HUES48 (cell line): ENCODE results near the gene ARFRP1.

Experiments
- H3K27ac ChIP-seq: one replicate; pipeline ENCODE4 v1.7.0; 2013; ENCODE audit warnings: low read depth, low read length, inconsistent platforms
- H3K27me3 ChIP-seq: 2 replicates; pipeline ENCODE4 v1.6.1; 2013; ENCODE audit warnings: mild to moderate bottlenecking, low read length; ENCODE audit not compliant: control insufficient read depth, insufficient read depth
- H3K36me3 ChIP-seq: 2 replicates; pipeline ENCODE4 v1.6.1; 2013; ENCODE audit warnings: low read length; ENCODE audit not compliant: control insufficient read depth, insufficient read depth
- H3K4me1 ChIP-seq: 2 replicates; pipeline ENCODE4 v1.6.1; 2013; ENCODE audit warnings: mild to moderate bottlenecking, low read length; ENCODE audit not compliant: control insufficient read depth, insufficient read depth
- H3K4me3 ChIP-seq: 2 replicates; pipeline ENCODE4 v1.5.1; 2013; ENCODE audit warnings: mild to moderate bottlenecking, low read depth, low read length
- H3K9ac ChIP-seq: 2 replicates; pipeline ENCODE4 v1.6.1; 2013; ENCODE audit warnings: mild to moderate bottlenecking, low read depth, low read length, moderate library complexity
- H3K9me3 ChIP-seq: 2 replicates; pipeline ENCODE4 v1.6.1; 2013; ENCODE audit warnings: low read length; ENCODE audit not compliant: control insufficient read depth, insufficient read depth

ARFRP1 gene

GRCh38 chr20:63698739-63699465, 8.9 kb downstream of the ARFRP1 start:
- Histone ChIP-seq H3K27ac (peak overlapping the region; percentile 86), H3K9ac (no peak overlapping the region), H3K4me3 (no peak overlapping the region), H3K4me1 (peaks cover 4% of the 10 kb centered on the region; the same call in 1 of the 2 replicates), H3K36me3 (peaks cover 3% of the 10 kb centered on the region; the same call in 1 of the 2 replicates), H3K9me3 (no peaks in the 10 kb centered on the region), H3K27me3 (no peaks in the 10 kb centered on the region)

GRCh38 chr20:63697868-63698545, 9.8 kb downstream of the ARFRP1 start:
- Histone ChIP-seq H3K4me3 (no peak overlapping the region), H3K27me3 (no peaks in the 10 kb centered on the region), H3K9ac (no peak overlapping the region), H3K36me3 (no peaks in the 10 kb centered on the region), H3K27ac (peak overlapping the region; percentile 86), H3K4me1 (peaks cover 4% of the 10 kb centered on the region; the same call in 1 of the 2 replicates), H3K9me3 (no peaks in the 10 kb centered on the region)

DNA sequence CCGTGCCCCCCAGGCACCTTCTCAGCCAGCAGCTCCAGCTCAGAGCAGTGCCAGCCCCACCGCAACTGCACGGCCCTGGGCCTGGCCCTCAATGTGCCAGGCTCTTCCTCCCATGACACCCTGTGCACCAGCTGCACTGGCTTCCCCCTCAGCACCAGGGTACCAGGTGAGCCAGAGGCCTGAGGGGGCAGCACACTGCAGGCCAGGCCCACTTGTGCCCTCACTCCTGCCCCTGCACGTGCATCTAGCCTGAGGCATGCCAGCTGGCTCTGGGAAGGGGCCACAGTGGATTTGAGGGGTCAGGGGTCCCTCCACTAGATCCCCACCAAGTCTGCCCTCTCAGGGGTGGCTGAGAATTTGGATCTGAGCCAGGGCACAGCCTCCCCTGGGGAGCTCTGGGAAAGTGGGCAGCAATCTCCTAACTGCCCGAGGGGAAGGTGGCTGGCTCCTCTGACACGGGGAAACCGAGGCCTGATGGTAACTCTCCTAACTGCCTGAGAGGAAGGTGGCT, 10.4 kb downstream of the ARFRP1 start:
- no peaks in the 10 kb centered on the region for H3K36me3 ChIP-seq
- no peaks in the 10 kb centered on the region for H3K27me3 ChIP-seq
- peak overlapping the region; percentile 2 for H3K27ac ChIP-seq
- H3K9me3 ChIP-seq = no peaks in the 10 kb centered on the region
- peaks cover 4% of the 10 kb centered on the region; the same call in 1 of the 2 replicates for H3K4me1 ChIP-seq
- no peak overlapping the region for H3K9ac ChIP-seq
- H3K4me3 ChIP-seq = peak overlapping the region; percentile 50; the same call in 1 of the 2 replicates

GRCh38 chr20:63696628-63697356, 11.0 kb downstream of the ARFRP1 start, which contains the start of gene TNFRSF6B:
TSS of gene TNFRSF6B (plus strand) at chr20:63696652. CDS start at chr20:63696768, 116 bp downstream.
- Histone ChIP-seq H3K9ac (peak within 1 kb of the TSS; percentile 16; the same call in 1 of the 2 replicates), H3K27me3 (no peaks in the 10 kb centered on the region), H3K4me1 (peaks cover 4% of the 10 kb centered on the region; the same call in 1 of the 2 replicates), H3K4me3 (peak within 1 kb of the TSS; percentile 50; the same call in 1 of the 2 replicates), H3K27ac (peak within 1 kb of the TSS; percentile 21), H3K36me3 (peaks cover 2% of the 10 kb centered on the region; the same call in 1 of the 2 replicates), H3K9me3 (no peaks in the 10 kb centered on the region)

- Histone ChIP-seq H3K27ac (peak overlapping the region; percentile 21), H3K27me3 (no peaks in the 10 kb centered on the region), H3K36me3 (peaks cover 6% of the 10 kb centered on the region; the same call in 1 of the 2 replicates), H3K4me3 (peak overlapping the region; percentile 50; the same call in 1 of the 2 replicates), H3K9ac (no peak overlapping the region), H3K4me1 (peaks cover 4% of the 10 kb centered on the region; the same call in 1 of the 2 replicates), H3K9me3 (no peaks in the 10 kb centered on the region)
These were observed 11.5 kb downstream of the ARFRP1 start for GRCh38 chr20:63696306-63696627.

DNA sequence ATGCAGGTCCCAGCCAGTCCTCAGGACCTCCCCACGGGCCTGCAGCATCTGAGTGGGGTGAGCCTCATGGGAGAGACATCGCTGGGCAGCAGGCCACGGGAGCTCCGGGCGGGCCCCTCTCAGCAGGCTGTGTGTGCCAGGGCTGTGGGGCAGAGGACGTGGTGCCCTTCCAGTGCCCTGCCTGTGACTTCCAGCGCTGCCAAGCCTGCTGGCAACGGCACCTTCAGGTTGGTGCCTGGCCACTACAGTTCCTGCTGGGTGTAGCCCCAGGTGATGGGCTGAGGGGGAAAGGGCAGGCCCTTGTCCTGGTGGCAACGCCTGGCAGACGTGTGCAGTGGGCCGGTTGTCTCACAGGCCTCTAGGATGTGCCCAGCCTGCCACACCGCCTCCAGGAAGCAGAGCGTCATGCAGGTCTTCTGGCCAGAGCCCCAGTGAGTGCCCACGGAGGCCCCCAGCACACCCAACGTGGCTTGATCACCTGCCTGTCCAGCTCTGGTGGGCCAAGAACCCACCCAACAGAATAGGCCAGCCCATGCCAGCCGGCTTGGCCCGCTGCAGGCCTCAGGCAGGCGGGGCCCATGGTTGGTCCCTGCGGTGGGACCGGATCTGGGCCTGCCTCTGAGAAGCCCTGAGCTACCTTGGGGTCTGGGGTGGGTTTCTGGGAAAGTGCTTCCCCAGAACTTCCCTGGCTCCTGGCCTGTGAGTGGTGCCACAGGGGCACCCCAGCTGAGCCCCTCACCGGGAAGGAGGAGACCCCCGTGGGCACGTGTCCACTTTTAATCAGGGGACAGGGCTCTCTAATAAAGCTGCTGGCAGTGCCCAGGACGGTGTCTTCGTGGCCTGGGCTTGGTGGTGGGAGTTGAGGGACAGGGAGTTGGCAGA, 12.1 kb downstream of the ARFRP1 start:
- no peaks in the 10 kb centered on the region for H3K27me3 ChIP-seq
- H3K36me3 ChIP-seq = peaks cover 6% of the 10 kb centered on the region; the same call in 1 of the 2 replicates
- H3K9me3 ChIP-seq = no peaks in the 10 kb centered on the region
- H3K9ac ChIP-seq = no peak overlapping the region
- peak overlapping the region; percentile 21 for H3K27ac ChIP-seq
- H3K4me1 ChIP-seq = peaks cover 4% of the 10 kb centered on the region; the same call in 1 of the 2 replicates
- H3K4me3 ChIP-seq = no peak overlapping the region

GRCh38 chr20:63694584-63695423, 13.0 kb downstream of the ARFRP1 start:
- Histone ChIP-seq H3K27ac (no peak overlapping the region), H3K9me3 (no peaks in the 10 kb centered on the region), H3K4me1 (peaks cover 4% of the 10 kb centered on the region; the same call in 1 of the 2 replicates), H3K9ac (no peak overlapping the region), H3K4me3 (no peak overlapping the region), H3K27me3 (no peaks in the 10 kb centered on the region), H3K36me3 (peaks cover 8% of the 10 kb centered on the region; the same call in 1 of the 2 replicates)

DNA sequence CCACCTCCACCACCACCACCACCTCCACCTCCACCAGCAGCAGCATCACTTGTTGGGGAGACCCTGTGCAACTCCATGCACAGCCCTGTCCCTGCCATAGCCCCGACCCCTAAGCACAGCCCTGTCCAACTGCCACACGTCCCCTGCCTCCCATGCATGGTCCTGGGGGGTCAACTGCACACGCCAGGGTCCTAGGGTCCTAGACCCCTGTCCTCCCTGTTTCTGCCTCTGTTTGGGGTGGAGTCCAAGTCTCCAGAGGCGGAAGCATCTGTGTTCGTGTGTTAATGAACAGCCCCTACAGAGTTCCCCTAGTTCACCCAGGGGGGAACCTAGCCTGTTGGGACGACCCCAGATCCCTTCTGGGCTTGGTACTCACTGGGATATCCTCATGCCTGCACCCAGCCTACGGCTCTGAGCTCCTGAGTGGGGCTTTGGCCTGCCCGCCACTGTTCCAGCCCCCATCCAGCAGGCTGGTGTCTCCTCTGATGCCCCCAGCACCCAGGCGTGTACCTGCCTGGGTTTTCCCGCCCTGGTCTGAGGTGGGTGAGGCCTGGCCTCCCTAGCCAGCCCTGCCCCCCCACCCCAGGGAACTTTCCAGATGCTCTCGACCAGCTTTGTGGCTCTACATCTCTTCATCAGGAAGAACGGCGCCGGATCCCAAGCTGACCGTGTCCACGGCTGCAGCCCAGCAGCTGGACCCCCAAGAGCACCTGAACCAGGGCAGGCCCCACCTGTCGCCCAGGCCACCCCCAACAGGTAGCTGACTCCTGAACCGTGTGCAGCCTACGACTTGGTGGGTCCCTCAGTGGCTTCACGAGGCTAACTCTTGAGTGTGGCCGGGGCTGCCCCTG, 13.8 kb downstream of the ARFRP1 start:
- H3K27me3 ChIP-seq = no peaks in the 10 kb centered on the region
- no peak overlapping the region for H3K9ac ChIP-seq
- no peaks in the 10 kb centered on the region for H3K9me3 ChIP-seq
- no peak overlapping the region for H3K4me3 ChIP-seq
- no peak overlapping the region for H3K27ac ChIP-seq
- peaks cover 4% of the 10 kb centered on the region; the same call in 1 of the 2 replicates for H3K4me1 ChIP-seq
- peaks cover 8% of the 10 kb centered on the region; the same call in 1 of the 2 replicates for H3K36me3 ChIP-seq
